Measurements from ENCODE around the gene CEP192.

CEP192 gene

DNA sequence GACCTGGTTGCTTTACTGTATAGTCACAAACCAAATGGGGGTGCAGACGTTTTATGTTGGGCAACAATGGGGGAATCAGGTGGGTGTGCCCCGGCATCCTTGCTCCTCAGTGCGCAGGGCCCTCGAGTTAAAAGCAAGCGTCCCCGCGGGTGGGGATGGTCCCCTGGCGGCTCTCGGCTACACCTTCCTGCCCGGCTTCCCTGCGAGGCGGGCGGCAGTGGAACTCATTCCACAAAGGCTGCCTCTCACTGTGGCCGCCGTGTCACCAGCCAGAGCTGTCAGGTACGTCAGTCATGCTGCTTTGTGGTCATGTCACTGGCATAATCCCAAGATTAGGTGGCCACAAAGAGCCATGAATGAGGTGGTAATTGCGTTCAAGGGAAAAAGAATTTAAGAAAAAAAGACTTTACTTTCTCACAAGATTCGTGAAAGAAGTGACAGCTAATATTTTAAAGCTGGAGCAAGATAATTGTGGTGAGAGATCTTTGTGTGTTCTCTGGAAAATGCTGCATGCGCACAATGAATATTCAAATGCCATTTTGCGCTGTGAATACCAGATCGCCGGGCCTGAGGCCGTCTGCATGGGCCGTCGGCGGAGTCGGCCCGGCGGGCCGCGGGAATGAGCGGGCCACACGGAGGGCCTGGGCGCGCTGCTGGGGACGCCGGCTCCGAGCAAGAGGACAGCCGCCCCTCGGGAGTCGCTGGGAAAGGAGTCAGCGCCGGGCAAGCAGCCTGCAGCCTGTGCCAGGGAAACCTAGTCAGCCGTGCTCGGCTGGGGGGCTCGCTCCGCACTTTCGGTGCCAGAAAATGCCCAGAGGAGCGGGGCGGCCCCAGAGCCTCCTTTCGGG lies 145.1 kb downstream of the CEP192 start:
- DNase-seq (peak; percentile 16 to 27 (median 26)), ATAC-seq (replicated peaks) (peak; percentile 28)
- Mint-ChIP-seq H3K36me3 (ENCODE audit: insufficient read depth) (peaks cover 8% of the 10 kb centered on the region), H3K4me1 (ENCODE audit: low read depth in 2 of 2) (peaks cover 23 to 28% of the 10 kb centered on the region in 2 donors), H3K27me3 (peaks cover 0 to 8% of the 10 kb centered on the region in 2 donors), H3K4me3 (peak overlapping the region; percentile 95 to 97), H3K27ac (peak overlapping the region; percentile 94 to 97), H3K9me3 (no peaks in the 10 kb centered on the region)

DNA sequence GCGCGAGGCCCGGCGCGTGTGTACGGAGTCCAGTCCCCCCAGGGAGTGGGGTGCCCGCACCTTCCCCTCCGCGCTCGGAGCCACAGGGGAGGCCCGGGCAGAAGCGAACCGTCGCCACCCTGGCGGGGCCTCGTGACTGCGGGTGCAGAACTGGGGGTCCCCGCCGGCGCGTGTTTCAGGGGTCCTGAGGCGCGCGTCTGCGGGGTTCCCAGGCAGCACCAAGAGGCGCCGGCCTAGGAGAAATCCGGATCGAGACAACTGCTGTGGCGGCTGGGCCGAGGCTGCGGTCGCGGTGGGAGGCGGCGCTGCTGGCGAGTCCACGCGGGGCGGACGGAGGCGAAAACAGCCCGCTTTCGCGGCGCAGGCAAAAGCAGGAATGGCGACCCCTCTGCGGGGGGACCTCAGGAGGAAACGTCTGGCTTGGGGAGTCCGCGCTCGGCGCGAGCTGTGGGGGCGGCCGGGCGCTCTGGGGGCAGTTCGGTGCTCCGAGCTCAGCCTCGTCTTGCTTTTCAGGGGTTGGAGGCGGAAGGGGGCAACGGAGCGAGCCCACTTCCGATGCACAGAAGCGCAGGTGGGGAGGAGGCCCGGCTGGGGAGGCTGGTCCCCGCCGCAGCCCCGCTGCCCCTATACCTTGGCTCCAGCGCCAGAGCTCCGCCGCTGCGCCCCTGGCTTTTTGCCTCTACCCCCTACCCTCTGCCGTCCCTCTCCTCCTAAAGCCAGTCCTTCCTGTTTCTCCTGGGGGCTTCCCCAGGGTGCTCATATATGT lies 145.9 kb downstream of the CEP192 start:
- peak overlapping the region; percentile 94 to 97 for H3K27ac Mint-ChIP-seq
- H3K4me3 Mint-ChIP-seq = peak overlapping the region; percentile 95 to 97
- DNase-seq (peak; percentile 19 to 42 (median 20)), ATAC-seq (replicated peaks) (peak; percentile 48)
- peaks cover 8% of the 10 kb centered on the region for H3K36me3 Mint-ChIP-seq (ENCODE audit: insufficient read depth)
- no peaks in the 10 kb centered on the region for H3K9me3 Mint-ChIP-seq
- peaks cover 23 to 28% of the 10 kb centered on the region in 2 donors for H3K4me1 Mint-ChIP-seq (ENCODE audit: low read depth in 2 of 2)
- peaks cover 0 to 8% of the 10 kb centered on the region in 2 donors for H3K27me3 Mint-ChIP-seq

DNA sequence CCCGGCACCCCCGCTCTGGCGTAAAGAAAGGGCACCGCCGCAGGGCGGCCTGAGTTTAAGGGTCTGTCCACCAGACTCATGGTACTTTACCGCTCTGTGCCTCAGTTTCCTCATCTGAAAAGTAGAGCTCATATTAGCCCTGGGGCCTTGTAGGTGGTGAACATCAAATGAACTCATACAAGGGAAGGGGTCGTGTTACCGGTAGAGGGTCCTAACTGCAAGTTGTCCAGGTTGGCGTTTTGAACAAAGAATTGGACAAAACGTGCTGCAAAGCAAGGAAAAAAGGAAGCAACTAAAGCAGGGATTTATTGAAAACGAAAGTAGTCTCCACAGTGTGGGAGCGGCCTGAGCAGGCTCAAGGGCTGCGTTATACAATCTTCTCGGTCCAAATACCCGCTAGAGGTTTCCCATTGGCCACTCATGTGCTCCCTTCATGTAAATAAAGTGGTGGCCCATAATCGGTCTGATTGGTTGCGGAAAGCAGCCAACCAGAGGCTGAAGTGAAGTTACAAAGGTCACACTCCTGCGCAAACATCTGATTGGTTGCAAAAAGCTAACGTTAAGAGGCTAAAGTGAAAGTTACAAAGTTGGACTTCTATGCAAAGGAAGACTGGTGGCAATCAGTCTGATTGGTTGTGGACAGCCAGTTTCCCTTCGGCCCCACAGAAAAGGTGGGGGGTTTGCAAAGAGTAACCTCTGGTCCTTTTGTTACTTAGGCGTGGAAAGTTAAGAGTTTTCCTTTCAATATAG lies 146.7 kb downstream of the CEP192 start:
- peak; percentile 51 to 55 (median 52) for DNase-seq
- Mint-ChIP-seq H3K36me3 (ENCODE audit: insufficient read depth) (peaks cover 8% of the 10 kb centered on the region), H3K27me3 (peaks cover 0 to 15% of the 10 kb centered on the region in 2 donors)

DNA sequence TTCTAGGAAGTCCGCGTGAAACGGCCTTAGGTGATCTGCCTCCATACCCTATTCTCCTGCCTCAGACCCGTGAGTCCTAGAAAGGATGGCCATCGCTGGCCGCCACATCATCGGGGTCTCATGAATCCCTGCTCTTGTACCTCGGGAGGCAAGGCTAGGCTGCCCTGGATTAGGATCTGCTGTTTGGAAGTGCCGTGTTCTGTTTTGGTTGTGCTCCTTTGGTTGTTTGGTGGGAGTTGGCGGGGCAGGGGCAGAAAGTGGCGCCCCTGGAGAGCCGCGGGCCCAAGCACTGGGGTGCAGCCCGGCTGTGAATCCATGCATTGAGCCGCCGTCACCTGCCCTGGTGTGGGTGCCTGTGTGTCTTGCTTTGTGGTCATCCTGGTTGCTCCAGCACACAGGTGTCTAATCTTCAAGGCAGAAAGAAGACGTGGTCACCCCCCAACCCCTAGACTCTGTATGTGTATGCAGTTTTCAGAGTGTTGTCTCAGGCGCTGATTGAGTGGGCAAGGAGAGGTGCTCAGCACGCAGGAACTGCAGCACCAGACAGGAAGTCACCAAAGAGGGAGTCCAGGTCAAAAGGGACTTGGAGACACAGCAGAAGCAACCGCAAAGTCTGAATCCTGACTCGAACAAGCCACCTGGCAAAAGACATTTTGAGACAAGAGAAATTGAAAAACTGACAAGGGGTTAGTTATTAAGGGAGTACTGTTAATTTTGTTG lies 147.4 kb downstream of the CEP192 start:
- Mint-ChIP-seq H3K4me3 (peak overlapping the region; percentile 95 to 97), H3K36me3 (ENCODE audit: insufficient read depth) (peaks cover 8% of the 10 kb centered on the region), H3K4me1 (ENCODE audit: low read depth in 2 of 2) (peaks cover 23 to 28% of the 10 kb centered on the region in 2 donors), H3K9me3 (peaks cover 0 to 2% of the 10 kb centered on the region in 2 donors), H3K27ac (peak overlapping the region; percentile 94 to 97), H3K27me3 (peaks cover 0 to 17% of the 10 kb centered on the region in 2 donors)
- DNase-seq = no peak
- ATAC-seq (replicated peaks) = no peak

More for the DNA sequence above, 146.7 kb downstream of the CEP192 start:
- Mint-ChIP-seq H3K4me1 (ENCODE audit: low read depth in 2 of 2) (peaks cover 23 to 28% of the 10 kb centered on the region in 2 donors), H3K9me3 (no peaks in the 10 kb centered on the region), H3K27ac (peak overlapping the region; percentile 94 to 97), H3K4me3 (peak overlapping the region; percentile 95 to 97)
- ATAC-seq (replicated peaks) = peak; percentile 87

DNA sequence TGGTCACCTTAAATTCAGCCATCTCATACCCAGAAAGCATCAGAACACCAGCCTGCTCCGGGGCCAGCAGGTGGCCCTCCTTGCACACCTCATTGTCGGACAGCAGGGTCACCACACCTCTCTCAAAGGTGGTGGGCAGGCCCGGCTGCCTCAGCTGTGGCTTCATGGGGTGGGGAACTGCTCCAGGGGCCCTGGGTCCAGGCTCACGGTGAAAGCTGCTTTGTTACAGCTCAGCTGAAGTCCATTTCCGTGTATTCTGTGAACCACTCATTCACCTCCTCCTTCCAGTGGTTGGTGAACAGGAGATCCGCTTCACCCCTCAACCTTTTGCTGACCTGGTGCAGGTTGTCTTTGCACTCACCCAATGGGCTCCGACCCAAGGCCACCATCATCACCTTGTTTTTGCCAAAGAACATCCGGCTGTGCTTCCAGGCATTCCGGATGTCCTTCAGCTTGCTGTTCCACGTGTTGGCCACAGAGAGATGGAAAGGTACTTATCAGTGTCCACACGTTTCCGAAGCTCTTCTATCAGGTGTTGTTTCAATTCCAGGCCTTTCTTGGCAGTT lies 148.8 kb downstream of the CEP192 start:
- DNase-seq (no peak), ATAC-seq (replicated peaks) (no peak)
- H3K27ac Mint-ChIP-seq = no peak overlapping the region
- H3K27me3 Mint-ChIP-seq = peaks cover 0 to 19% of the 10 kb centered on the region in 2 donors
- peaks cover 0 to 4% of the 10 kb centered on the region in 2 donors for H3K9me3 Mint-ChIP-seq
- H3K4me1 Mint-ChIP-seq (ENCODE audit: low read depth in 2 of 2) = peaks cover 23 to 28% of the 10 kb centered on the region in 2 donors
- H3K4me3 Mint-ChIP-seq = peak overlapping the region in 1 of 2 donors; percentile 17
- peaks cover 8% of the 10 kb centered on the region for H3K36me3 Mint-ChIP-seq (ENCODE audit: insufficient read depth)

DNA sequence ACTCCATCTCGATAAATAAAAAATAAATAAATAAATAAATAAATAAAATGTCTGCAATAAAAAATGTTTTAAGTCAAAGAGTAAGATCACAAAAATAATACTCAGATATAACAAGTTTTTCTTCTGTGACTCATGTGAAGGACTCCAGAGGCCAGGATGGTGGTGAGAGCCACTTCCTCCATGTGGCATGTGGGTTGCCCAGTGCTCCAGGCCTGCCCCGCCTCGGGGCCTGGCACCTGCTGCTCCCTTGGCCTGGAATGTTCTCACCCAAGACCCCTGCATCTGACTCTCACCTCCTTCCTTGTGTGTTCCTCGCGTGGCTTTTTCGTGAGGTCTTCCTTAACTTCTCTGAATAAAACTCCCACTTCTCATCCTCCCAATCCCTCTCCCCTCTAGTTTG lies 150.0 kb downstream of the CEP192 start:
- H3K4me1 Mint-ChIP-seq (ENCODE audit: low read depth in 2 of 2) = peaks cover 15 to 17% of the 10 kb centered on the region in 2 donors
- DNase-seq (no peak), ATAC-seq (replicated peaks) (no peak)
- H3K27me3 Mint-ChIP-seq = peaks cover 0 to 29% of the 10 kb centered on the region in 2 donors
- H3K36me3 Mint-ChIP-seq (ENCODE audit: insufficient read depth) = peaks cover 6% of the 10 kb centered on the region
- H3K27ac Mint-ChIP-seq = no peak overlapping the region
- H3K4me3 Mint-ChIP-seq = no peak overlapping the region
- peaks cover 0 to 4% of the 10 kb centered on the region in 2 donors for H3K9me3 Mint-ChIP-seq

DNA sequence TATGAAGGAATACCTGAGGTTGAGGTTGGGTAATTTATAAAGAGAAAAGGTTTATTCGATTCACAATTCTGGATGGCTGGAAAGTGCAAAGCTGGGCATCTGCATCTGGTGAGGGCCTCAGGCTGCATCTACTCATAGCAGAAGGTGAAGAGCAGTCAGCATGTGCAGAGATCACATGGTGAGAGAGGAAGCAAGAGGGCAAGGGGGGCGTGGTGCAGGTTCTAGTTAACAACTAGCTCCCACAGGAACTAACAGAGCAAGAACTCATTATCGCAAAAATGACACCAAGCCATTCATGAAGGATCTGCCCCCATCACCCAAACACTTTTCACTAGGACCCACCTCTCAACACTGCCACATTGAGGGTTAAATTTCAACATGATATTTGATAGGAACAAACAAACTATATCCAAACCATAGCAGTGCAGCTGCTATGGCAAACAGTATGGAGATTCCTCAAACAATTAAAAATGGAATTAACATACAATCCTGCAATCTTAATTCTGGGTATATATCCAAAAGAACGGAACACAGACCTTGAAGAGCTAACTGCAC lies 154.6 kb downstream of the CEP192 start:
- Mint-ChIP-seq H3K4me3 (no peak overlapping the region), H3K36me3 (ENCODE audit: insufficient read depth) (no peaks in the 10 kb centered on the region), H3K27ac (no peak overlapping the region), H3K4me1 (ENCODE audit: low read depth in 2 of 2) (no peaks in the 10 kb centered on the region), H3K27me3 (peaks cover 5 to 28% of the 10 kb centered on the region in 2 donors), H3K9me3 (peaks cover 0 to 4% of the 10 kb centered on the region in 2 donors)
- DNase-seq (no peak), ATAC-seq (replicated peaks) (no peak)

DNA sequence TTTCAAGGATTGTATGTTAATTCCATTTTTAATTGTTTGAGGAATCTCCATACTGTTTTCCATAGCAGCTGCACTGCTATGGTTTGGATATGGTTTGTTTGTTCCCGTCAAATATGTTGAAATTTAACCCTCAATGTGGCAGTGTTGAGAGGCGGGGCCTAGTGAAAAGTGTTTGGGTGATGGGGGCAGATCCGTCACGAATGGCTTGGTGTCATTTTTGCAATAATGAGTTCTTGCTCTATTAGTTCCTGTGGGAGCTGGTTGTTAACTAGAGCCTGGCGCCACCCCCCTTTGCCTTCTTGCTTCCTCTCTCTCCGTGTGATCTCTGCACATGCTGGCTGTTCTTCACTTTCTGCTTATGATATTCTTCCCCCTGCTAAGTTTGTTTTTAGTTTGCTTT lies 156.0 kb downstream of the CEP192 start:
- Mint-ChIP-seq H3K36me3 (ENCODE audit: insufficient read depth) (no peaks in the 10 kb centered on the region), H3K9me3 (peaks cover 0 to 4% of the 10 kb centered on the region in 2 donors), H3K4me1 (ENCODE audit: low read depth in 2 of 2) (no peaks in the 10 kb centered on the region), H3K27me3 (peaks cover 10 to 28% of the 10 kb centered on the region in 2 donors), H3K4me3 (no peak overlapping the region), H3K27ac (no peak overlapping the region)
- ATAC-seq (replicated peaks) = no peak
- no peak for DNase-seq

DNA sequence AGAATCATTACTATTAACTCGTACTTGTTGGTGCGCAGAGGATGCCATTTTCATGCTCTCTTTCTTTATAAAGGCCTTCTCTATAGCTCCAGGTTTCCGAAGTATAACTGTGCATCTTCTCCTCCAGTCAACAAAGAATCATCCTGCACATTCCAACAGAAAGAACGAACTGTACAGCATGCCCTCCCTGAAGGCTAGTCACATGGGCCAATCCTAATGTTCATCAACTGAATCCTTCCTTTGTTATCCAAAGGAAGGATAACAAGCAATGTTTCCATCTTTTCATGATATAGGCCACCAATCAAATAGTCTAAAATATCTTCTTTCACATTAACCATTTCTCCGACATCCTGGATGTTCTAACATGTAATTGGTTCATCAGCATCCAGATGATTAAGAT lies 160.5 kb downstream of the CEP192 start:
- Mint-ChIP-seq H3K27ac (no peak overlapping the region), H3K36me3 (ENCODE audit: insufficient read depth) (no peaks in the 10 kb centered on the region), H3K27me3 (peaks cover 6 to 23% of the 10 kb centered on the region in 2 donors), H3K9me3 (peaks cover 0 to 3% of the 10 kb centered on the region in 2 donors), H3K4me3 (no peak overlapping the region), H3K4me1 (ENCODE audit: low read depth in 2 of 2) (no peaks in the 10 kb centered on the region)
- ATAC-seq (replicated peaks) = no peak
- no peak for DNase-seq

DNA sequence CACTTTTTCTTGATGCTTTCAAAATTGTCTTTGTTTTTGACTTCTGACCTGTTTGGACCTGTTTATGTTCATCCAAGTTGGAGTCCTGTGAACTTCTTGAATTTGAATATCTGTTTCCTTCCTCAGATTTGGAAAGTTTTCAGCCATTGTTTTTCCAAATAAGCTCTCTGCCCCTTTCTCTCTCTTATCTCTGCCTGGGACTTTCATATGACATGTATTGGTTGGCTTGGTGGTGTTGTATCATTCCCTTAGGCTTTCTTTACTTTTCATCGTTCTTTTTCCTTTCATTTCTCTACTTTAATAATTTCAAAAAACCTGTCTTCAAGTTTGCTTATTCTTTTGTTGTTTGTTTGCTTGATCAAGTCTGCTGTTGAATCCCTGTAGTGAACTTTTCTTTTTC lies 167.3 kb downstream of the CEP192 start:
- no peak for ATAC-seq (replicated peaks)
- no peak overlapping the region for H3K4me3 Mint-ChIP-seq
- no peak overlapping the region for H3K27ac Mint-ChIP-seq
- H3K36me3 Mint-ChIP-seq (ENCODE audit: insufficient read depth) = no peaks in the 10 kb centered on the region
- peaks cover 4 to 6% of the 10 kb centered on the region in 2 donors for H3K4me1 Mint-ChIP-seq (ENCODE audit: low read depth in 2 of 2)
- DNase-seq = no peak
- peaks cover 0 to 6% of the 10 kb centered on the region in 2 donors for H3K9me3 Mint-ChIP-seq
- H3K27me3 Mint-ChIP-seq = peaks cover 31 to 38% of the 10 kb centered on the region in 2 donors

DNA sequence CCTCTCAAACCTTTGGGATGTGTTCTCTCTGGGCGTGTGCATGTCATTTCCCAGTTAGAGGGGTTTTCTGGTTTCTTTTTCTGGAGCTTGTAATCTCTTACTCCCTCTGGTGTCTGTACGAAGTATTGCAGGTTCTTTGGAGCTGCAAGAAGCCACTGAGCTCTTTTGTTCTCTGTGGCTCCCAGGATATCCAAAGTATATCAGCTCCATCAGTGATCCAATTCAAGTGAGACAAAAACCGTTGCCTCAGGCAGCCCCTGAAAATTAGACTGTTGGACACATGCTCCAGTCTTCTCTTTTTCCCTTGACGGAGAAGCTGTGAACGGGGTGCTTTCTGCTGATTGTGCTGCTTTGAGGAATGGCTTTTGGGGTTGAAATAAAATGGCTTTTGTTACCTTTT lies 168.4 kb downstream of the CEP192 start:
- Mint-ChIP-seq H3K27me3 (peaks cover 36 to 46% of the 10 kb centered on the region in 2 donors), H3K4me3 (no peak overlapping the region), H3K9me3 (peaks cover 0 to 6% of the 10 kb centered on the region in 2 donors), H3K36me3 (ENCODE audit: insufficient read depth) (no peaks in the 10 kb centered on the region), H3K27ac (no peak overlapping the region), H3K4me1 (ENCODE audit: low read depth in 2 of 2) (peaks cover 4 to 6% of the 10 kb centered on the region in 2 donors)
- peak; percentile 41 to 54 (median 46) for DNase-seq
- ATAC-seq (replicated peaks) = peak; percentile 57

DNA sequence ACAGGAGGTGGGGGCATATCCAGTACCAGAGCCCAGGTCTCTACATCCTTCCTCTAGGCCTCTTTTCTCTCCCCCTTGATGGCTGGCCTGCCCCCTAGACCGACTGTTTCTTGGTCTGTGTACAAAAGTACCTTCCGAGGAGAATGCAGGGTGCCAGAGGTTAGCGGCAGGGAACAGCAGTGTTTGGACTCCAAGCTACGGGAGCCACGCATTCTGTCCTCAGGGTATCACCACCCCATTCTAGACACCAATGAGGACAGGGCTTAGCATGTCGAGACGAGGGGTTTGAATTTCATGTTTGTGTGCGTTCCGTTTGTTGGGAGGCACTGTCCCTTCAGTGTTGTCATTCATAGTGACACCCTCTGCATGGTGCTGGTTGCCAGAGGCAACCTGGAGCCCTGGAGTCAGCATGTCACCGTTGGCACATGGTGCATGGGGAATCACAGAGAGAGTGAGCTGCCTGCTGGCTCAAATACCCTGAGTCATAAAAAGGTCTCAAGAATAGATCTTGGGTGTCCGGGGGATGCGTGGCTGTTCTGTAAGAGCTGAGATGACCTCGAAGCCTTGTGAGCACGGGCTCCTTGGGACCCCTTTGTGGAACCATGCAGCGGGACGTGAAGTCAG lies 170.2 kb downstream of the CEP192 start:
- Mint-ChIP-seq H3K4me3 (no peak overlapping the region), H3K4me1 (ENCODE audit: low read depth in 2 of 2) (peaks cover 4 to 6% of the 10 kb centered on the region in 2 donors), H3K27ac (no peak overlapping the region), H3K9me3 (peaks cover 0 to 3% of the 10 kb centered on the region in 2 donors), H3K27me3 (peaks cover 36 to 54% of the 10 kb centered on the region in 2 donors), H3K36me3 (ENCODE audit: insufficient read depth) (no peaks in the 10 kb centered on the region)
- no peak for ATAC-seq (replicated peaks)
- no peak for DNase-seq

All from effector memory CD8-positive, alpha-beta T cell (primary cell).